Measurements from ENCODE around the gene AKAP17A. TPM values are rescaled to one million over a fixed set of nuclear protein-coding genes. Genes with fewer than 3 reads are reported as not detected.

Gene AKAP17A
- polyA plus RNA-seq, 1 donor (not counting 4 experiments of a cell fraction or from before 2014, with no cell fraction given): 12.8 TPM

DNA sequence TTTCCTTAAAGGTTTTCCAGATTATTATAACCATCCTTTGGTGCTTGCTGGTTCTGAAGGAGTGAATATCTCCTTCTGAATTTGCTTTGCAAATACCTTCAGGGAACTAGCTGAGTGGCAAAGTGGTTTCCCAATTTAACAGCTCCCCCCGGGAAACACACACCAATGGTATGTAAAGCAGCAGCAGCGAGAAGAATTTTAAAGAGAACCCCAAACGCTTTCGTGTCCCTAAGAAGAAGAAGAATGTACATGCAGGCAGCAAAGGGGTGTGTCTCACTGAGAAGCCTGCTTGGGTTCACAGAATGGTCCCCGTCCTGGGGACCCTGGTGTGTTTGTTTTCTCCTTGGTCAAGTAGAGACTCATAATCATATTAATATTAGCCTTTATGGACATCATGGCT is 4.2 kb upstream of the AKAP17A start:
- no peaks in the 10 kb centered on the region for H4K20me1 ChIP-seq (ENCODE audit: control insufficient read depth, extremely low read depth, insufficient read depth, low read length)
- no peaks in the 10 kb centered on the region for H3K4me1 ChIP-seq (ENCODE audit: control insufficient read depth, extremely low read depth, insufficient read depth, low read length)
- no peaks in the 10 kb centered on the region for H3K9me3 ChIP-seq (ENCODE audit: control insufficient read depth, low read depth, low read length)
- peaks cover 6% of the 10 kb centered on the region for H3K79me2 ChIP-seq (ENCODE audit: control insufficient read depth, insufficient read depth, low read length)
- H3K9ac ChIP-seq (ENCODE audit: control insufficient read depth, extremely low read depth, insufficient read depth, low read length): no peak overlapping the region
- TF ChIP-seq, protein P1, sequence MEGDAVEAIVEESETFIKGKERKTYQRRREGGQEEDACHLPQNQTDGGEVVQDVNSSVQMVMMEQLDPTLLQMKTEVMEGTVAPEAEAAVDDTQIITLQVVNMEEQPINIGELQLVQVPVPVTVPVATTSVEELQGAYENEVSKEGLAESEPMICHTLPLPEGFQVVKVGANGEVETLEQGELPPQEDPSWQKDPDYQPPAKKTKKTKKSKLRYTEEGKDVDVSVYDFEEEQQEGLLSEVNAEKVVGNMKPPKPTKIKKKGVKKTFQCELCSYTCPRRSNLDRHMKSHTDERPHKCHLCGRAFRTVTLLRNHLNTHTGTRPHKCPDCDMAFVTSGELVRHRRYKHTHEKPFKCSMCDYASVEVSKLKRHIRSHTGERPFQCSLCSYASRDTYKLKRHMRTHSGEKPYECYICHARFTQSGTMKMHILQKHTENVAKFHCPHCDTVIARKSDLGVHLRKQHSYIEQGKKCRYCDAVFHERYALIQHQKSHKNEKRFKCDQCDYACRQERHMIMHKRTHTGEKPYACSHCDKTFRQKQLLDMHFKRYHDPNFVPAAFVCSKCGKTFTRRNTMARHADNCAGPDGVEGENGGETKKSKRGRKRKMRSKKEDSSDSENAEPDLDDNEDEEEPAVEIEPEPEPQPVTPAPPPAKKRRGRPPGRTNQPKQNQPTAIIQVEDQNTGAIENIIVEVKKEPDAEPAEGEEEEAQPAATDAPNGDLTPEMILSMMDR (optimal IDR thresholded peaks at IDR 0.05 in 1 of 3, IDR thresholded peaks at IDR 0.05 in 1 of 3, conservative IDR thresholded peaks at IDR 0.05 in 1 of 3; ENCODE audit: extremely low read depth in 1 of 3, insufficient read depth in 2 of 3, low read length in 3 of 3): no peak
- TF ChIP-seq EZH2 (IDR thresholded peaks at IDR 0.05; ENCODE audit: low read length): no peak
- H3K9me1 ChIP-seq (ENCODE audit: control insufficient read depth, extremely low read depth, insufficient read depth, low read length): no peaks in the 10 kb centered on the region
- H3K36me3 ChIP-seq (ENCODE audit: control insufficient read depth in 2 of 2, extremely low read depth in 1 of 2, insufficient read depth in 2 of 2, low read length in 2 of 2): no peaks in the 10 kb centered on the region
- no peak overlapping the region for H3K4me2 ChIP-seq (ENCODE audit: control insufficient read depth, extremely low read depth, insufficient read depth, low read depth, low read length)
- no peak overlapping the region for H2AFZ ChIP-seq (ENCODE audit: control insufficient read depth, low read length)
- no peak overlapping the region for H3K4me3 ChIP-seq (ENCODE audit: control insufficient read depth in 2 of 3, extremely low read depth in 1 of 3, insufficient read depth in 2 of 3, low read depth in 1 of 3, low read length in 3 of 3)
- H3K27me3 ChIP-seq (ENCODE audit: control insufficient read depth, extremely low read depth, insufficient read depth, low read length): no peaks in the 10 kb centered on the region
- dilution Hi-C loops (cut with MboI; ENCODE audit: extremely low pct_ligation_motif_present, low sequenced_read_pairs): no loop called here
- no peak overlapping the region for H3K27ac ChIP-seq (ENCODE audit: control insufficient read depth, insufficient read depth, low read length)
- no peak for DNase-seq (ENCODE audit: low read depth, low spot score)
- no peak for FAIRE-seq

DNA sequence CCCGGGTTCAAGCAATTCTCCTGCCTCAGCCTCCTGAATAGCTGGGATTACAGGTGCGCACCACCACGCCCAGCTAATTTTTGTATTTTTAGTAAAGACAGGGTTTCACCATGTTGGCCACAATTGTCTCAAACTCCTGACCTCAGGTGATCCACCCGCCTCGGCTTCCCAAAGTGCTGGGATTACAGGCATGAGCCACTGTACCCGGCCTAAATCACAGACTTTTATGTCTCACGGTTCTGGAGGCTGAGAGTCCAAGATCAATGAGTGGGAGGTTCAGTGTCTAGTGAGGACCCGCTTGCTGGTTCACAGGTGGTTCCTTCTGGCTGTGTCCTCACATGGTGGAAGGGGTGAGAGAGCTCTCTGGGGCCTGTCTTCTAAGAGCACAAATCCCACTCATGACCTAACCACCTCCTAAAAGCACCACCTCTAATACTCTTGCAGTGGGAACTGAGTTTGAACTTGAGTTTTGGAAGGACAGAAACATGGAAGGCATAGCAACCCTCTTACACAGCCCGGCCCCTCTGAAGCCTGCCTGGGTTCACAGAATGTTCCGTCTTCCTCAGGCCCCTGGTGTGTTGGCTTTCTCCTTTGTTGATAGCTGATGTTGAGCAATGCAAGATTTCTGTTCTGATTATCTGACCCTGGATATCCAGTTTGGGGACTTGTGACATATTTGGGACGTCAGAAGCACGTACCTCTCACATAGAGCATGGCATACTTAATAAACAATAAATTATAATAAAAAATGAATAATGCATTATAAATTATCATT is 1.9 kb upstream of the AKAP17A start:
- H4K20me1 ChIP-seq (ENCODE audit: control insufficient read depth, extremely low read depth, insufficient read depth, low read length): no peaks in the 10 kb centered on the region
- dilution Hi-C loops (cut with MboI; ENCODE audit: extremely low pct_ligation_motif_present, low sequenced_read_pairs): no loop called here
- no peaks in the 10 kb centered on the region for H3K27me3 ChIP-seq (ENCODE audit: control insufficient read depth, extremely low read depth, insufficient read depth, low read length)
- peaks cover 29% of the 10 kb centered on the region for H3K79me2 ChIP-seq (ENCODE audit: control insufficient read depth, insufficient read depth, low read length)
- peaks cover 5 to 6% of the 10 kb centered on the region in 2 experiments for H3K36me3 ChIP-seq (ENCODE audit: control insufficient read depth in 2 of 2, extremely low read depth in 1 of 2, insufficient read depth in 2 of 2, low read length in 2 of 2)
- TF ChIP-seq, protein P1 (optimal IDR thresholded peaks at IDR 0.05 in 1 of 3, IDR thresholded peaks at IDR 0.05 in 1 of 3, conservative IDR thresholded peaks at IDR 0.05 in 1 of 3; ENCODE audit: extremely low read depth in 1 of 3, insufficient read depth in 2 of 3, low read length in 3 of 3): no peak
- TF ChIP-seq EZH2 (IDR thresholded peaks at IDR 0.05; ENCODE audit: low read length): no peak
- DNase-seq (ENCODE audit: low read depth, low spot score) (no peak), FAIRE-seq (no peak)
- no peak overlapping the region for H2AFZ ChIP-seq (ENCODE audit: control insufficient read depth, low read length)
- H3K27ac ChIP-seq (ENCODE audit: control insufficient read depth, insufficient read depth, low read length): no peak overlapping the region
- no peak overlapping the region for H3K4me2 ChIP-seq (ENCODE audit: control insufficient read depth, extremely low read depth, insufficient read depth, low read depth, low read length)
- H3K9ac ChIP-seq (ENCODE audit: control insufficient read depth, extremely low read depth, insufficient read depth, low read length): no peak overlapping the region
- no peak overlapping the region for H3K4me3 ChIP-seq (ENCODE audit: control insufficient read depth in 2 of 3, extremely low read depth in 1 of 3, insufficient read depth in 2 of 3, low read depth in 1 of 3, low read length in 3 of 3)
- H3K9me3 ChIP-seq (ENCODE audit: control insufficient read depth, low read depth, low read length): no peaks in the 10 kb centered on the region
- peaks cover 3% of the 10 kb centered on the region for H3K4me1 ChIP-seq (ENCODE audit: control insufficient read depth, extremely low read depth, insufficient read depth, low read length)
- H3K9me1 ChIP-seq (ENCODE audit: control insufficient read depth, extremely low read depth, insufficient read depth, low read length): no peaks in the 10 kb centered on the region
